ENCODE measurements around the gene LSS. TPM values are rescaled to one million over a fixed set of nuclear protein-coding genes. Genes with fewer than 3 reads are reported as not detected.

The LSS gene
- polyA plus RNA-seq, 2 donors = 41.9 to 57.6 TPM

DNA sequence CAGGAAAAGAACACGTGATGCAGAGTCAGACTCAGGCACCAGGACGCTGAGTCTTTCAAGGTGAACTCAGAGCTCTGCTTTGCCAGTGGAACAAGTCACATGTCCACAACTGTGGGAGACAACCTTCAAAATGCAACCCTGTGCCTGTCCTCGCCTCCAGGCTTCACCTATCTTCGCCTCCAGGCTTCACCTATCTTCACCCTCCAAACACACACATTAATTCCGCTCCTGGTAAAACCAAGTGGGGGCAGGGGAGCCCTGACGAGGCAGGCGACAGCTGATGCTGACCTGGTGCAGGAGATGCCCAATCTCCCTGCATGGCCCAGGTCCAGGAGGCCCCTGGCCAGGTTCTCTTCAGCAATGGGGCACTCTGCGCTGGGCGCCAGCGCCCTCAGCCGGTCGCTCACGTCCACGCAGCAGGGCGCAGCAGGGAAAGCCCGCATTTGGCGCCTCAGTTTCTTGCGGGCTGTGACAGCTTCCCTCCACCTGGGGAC lies 28.0 kb upstream of the LSS start:
- 93 to 95% methylated on average over 18 of the region's 18 CpGs for WGBS, 2 donors
- H3K36me3 ChIP-seq (ENCODE audit: control insufficient read depth in 2 of 2, insufficient read depth in 2 of 2, low read length in 1 of 2) = peaks cover 24 to 50% of the 10 kb centered on the region in 2 donors
- H3K9me3 ChIP-seq (ENCODE audit: control insufficient read depth in 2 of 2, insufficient read depth in 1 of 2, low read depth in 1 of 2, low read length in 1 of 2) = no peaks in the 10 kb centered on the region
- H3K27me3 ChIP-seq (ENCODE audit: control insufficient read depth in 1 of 2, insufficient read depth in 2 of 2, low read length in 2 of 2) = no peaks in the 10 kb centered on the region
- H3K4me3 ChIP-seq (ENCODE audit: low read depth in 1 of 2, low read length in 2 of 2) = no peak overlapping the region
- H3K4me1 ChIP-seq (ENCODE audit: control insufficient read depth in 2 of 2, insufficient read depth in 2 of 2, low read length in 1 of 2) = no peaks in the 10 kb centered on the region
- no peak overlapping the region for H3K27ac ChIP-seq (ENCODE audit: low read depth in 2 of 2, low read length in 1 of 2)

DNA sequence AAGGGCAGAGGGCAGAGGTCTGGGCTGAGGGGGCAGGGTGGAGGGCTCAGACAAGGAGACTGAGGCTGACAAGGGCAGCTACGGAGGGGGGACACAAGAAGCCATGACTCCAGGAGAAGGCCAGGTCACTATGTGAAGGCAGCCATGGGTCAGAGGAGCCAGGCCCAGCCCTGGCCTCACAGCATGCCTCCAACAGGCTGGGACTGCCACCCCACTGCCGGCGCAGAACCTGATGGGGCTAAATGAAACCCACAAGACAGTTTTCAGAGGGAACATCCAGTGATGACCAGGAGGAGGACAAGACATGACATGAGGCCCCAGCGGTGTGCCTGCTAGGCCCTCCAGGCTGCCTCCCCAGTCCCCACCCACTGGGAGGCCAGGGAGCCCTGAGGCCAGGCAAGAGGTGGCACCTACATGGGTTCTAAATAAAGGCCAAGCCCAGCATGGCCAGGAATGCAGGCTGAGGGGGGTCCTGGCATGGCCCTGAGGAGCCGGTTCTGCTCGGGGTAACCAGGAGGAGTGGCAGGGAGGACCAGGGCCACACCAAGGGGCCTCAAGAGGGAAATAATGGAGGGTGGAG lies 27.3 kb upstream of the LSS start:
- Histone ChIP-seq H3K27me3 (ENCODE audit: control insufficient read depth in 1 of 2, insufficient read depth in 2 of 2, low read length in 2 of 2) (no peaks in the 10 kb centered on the region), H3K4me3 (ENCODE audit: low read depth in 1 of 2, low read length in 2 of 2) (no peak overlapping the region), H3K9me3 (ENCODE audit: control insufficient read depth in 2 of 2, insufficient read depth in 1 of 2, low read depth in 1 of 2, low read length in 1 of 2) (no peaks in the 10 kb centered on the region), H3K4me1 (ENCODE audit: control insufficient read depth in 2 of 2, insufficient read depth in 2 of 2, low read length in 1 of 2) (no peaks in the 10 kb centered on the region), H3K36me3 (ENCODE audit: control insufficient read depth in 2 of 2, insufficient read depth in 2 of 2, low read length in 1 of 2) (peaks cover 22 to 45% of the 10 kb centered on the region in 2 donors), H3K27ac (ENCODE audit: low read depth in 2 of 2, low read length in 1 of 2) (no peak overlapping the region)
- WGBS, 2 donors = 93 to 96% methylated on average over 6 of the region's 6 CpGs

DNA sequence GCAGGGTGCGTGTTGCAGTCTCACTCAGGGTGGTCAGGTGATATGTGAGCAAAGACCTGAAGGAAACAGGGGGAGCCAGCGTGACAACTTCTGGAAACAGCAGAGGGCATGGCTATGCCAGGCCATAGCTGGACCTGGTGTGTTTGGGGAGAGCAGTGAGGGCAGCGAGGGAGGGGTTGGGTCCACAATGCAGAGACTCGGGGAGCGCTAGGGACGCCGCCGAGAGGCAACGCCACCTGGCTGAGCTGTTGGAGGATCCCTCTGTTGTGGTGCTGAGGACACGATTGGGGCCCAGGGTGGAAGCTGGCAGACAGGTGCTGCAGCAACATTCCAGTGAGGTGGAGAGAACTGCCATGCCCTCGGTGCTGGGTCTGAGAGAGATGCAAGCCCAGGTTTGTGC lies 26.6 kb upstream of the LSS start:
- Histone ChIP-seq H3K4me3 (ENCODE audit: low read depth in 1 of 2, low read length in 2 of 2) (no peak overlapping the region), H3K27me3 (ENCODE audit: control insufficient read depth in 1 of 2, insufficient read depth in 2 of 2, low read length in 2 of 2) (no peaks in the 10 kb centered on the region), H3K36me3 (ENCODE audit: control insufficient read depth in 2 of 2, insufficient read depth in 2 of 2, low read length in 1 of 2) (peaks cover 22 to 46% of the 10 kb centered on the region in 2 donors), H3K4me1 (ENCODE audit: control insufficient read depth in 2 of 2, insufficient read depth in 2 of 2, low read length in 1 of 2) (no peaks in the 10 kb centered on the region), H3K9me3 (ENCODE audit: control insufficient read depth in 2 of 2, insufficient read depth in 1 of 2, low read depth in 1 of 2, low read length in 1 of 2) (no peaks in the 10 kb centered on the region), H3K27ac (ENCODE audit: low read depth in 2 of 2, low read length in 1 of 2) (no peak overlapping the region)
- 92% methylated on average over 11 of the region's 11 CpGs for WGBS, 2 donors

DNA sequence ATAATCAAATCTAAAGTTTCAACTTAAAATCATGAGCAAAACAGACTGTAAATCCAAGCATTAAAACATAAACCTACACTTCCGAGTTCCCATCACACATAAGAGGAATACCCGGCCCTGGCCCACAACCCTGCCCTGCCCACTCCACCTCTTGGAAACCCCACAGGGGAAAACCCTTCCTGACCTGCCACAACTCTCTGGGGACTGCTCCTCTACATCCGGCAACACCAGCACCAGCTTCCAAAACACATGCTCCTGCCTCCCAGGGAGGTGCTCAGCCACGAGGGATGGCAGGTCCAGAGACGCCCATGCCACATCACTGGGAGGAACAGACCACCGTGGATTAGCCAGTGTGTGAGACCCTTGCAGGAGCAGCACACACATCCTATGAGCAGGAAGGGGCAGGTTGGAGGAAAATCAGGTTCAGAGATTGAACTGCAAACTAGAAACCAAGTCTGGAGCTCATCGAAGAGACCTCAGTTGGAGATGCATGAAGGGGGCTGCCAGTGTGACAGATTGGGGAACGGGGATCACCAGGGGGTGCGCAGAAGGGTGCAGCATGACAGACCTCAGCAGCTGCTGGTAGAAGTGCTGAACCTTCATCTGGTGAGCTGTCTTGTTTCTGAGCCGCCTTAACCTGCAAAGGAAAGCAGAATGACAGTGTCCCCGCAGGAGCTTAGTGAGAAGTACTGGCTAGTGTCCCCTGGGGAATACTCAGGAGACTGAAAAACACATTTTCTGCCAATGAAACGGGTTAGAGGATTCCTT lies 25.8 kb upstream of the LSS start:
- no peaks in the 10 kb centered on the region for H3K4me1 ChIP-seq (ENCODE audit: control insufficient read depth in 2 of 2, insufficient read depth in 2 of 2, low read length in 1 of 2)
- WGBS, 2 donors = 87 to 89% methylated on average over 12 of the region's 12 CpGs
- H3K36me3 ChIP-seq (ENCODE audit: control insufficient read depth in 2 of 2, insufficient read depth in 2 of 2, low read length in 1 of 2) = peaks cover 22 to 51% of the 10 kb centered on the region in 2 donors
- H3K9me3 ChIP-seq (ENCODE audit: control insufficient read depth in 2 of 2, insufficient read depth in 1 of 2, low read depth in 1 of 2, low read length in 1 of 2) = no peaks in the 10 kb centered on the region
- H3K27me3 ChIP-seq (ENCODE audit: control insufficient read depth in 1 of 2, insufficient read depth in 2 of 2, low read length in 2 of 2) = no peaks in the 10 kb centered on the region
- no peak overlapping the region for H3K27ac ChIP-seq (ENCODE audit: low read depth in 2 of 2, low read length in 1 of 2)
- H3K4me3 ChIP-seq (ENCODE audit: low read depth in 1 of 2, low read length in 2 of 2) = no peak overlapping the region

DNA sequence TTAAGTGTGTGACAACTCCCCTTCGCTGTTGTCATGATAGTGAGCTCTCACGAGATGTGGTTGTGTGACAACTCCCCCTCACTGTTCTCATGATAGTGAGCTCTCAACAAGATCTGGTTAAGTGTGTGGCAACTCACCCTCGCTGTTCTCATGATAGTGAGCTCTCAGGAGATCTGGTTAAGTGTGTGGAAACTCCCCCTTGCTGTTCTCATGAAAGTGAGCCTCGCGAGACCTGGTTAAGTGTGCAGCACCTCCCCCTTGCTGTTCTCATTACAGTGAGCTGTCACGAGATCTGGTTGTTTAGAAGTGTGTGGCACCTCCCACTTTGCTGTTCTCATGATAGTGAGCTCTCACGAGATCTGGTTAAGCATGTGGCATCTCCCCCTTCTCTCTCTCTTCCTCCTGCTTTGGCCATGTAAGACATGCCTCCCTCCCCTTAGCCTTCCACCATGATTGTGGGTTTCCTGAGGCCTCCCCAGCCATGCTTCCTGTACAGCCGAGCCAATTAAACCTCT lies 25.1 kb upstream of the LSS start:
- Histone ChIP-seq H3K27me3 (ENCODE audit: control insufficient read depth in 1 of 2, insufficient read depth in 2 of 2, low read length in 2 of 2) (no peaks in the 10 kb centered on the region), H3K36me3 (ENCODE audit: control insufficient read depth in 2 of 2, insufficient read depth in 2 of 2, low read length in 1 of 2) (peaks cover 22 to 52% of the 10 kb centered on the region in 2 donors), H3K27ac (ENCODE audit: low read depth in 2 of 2, low read length in 1 of 2) (no peak overlapping the region), H3K4me1 (ENCODE audit: control insufficient read depth in 2 of 2, insufficient read depth in 2 of 2, low read length in 1 of 2) (no peaks in the 10 kb centered on the region), H3K4me3 (ENCODE audit: low read depth in 1 of 2, low read length in 2 of 2) (no peak overlapping the region), H3K9me3 (ENCODE audit: control insufficient read depth in 2 of 2, insufficient read depth in 1 of 2, low read depth in 1 of 2, low read length in 1 of 2) (no peaks in the 10 kb centered on the region)
- WGBS, 2 donors = 75 to 79% methylated on average over 8 of the region's 8 CpGs

DNA sequence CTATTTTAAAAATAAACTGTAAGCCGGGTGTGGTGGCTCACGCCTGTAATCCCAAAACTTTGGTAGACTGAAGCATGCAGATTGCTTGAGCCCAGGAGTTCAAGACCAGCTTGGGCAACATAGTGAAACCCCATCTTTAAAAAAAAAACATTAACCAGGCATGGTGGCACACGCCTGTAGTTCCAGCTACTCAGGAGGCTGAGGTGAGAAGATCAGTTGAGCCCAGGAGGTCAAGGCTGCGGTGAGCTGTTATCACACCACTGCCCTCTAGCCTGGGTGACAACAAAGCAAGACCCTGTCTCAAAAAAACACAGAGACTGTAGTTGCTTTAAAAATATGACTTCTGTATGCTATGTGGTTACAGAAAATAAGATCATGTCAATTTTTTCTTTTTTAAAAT lies 24.3 kb upstream of the LSS start:
- no peaks in the 10 kb centered on the region for H3K4me1 ChIP-seq (ENCODE audit: control insufficient read depth in 2 of 2, insufficient read depth in 2 of 2, low read length in 1 of 2)
- no peak overlapping the region for H3K27ac ChIP-seq (ENCODE audit: low read depth in 2 of 2, low read length in 1 of 2)
- no peak overlapping the region for H3K4me3 ChIP-seq (ENCODE audit: low read depth in 1 of 2, low read length in 2 of 2)
- no peaks in the 10 kb centered on the region for H3K9me3 ChIP-seq (ENCODE audit: control insufficient read depth in 2 of 2, insufficient read depth in 1 of 2, low read depth in 1 of 2, low read length in 1 of 2)
- no peaks in the 10 kb centered on the region for H3K27me3 ChIP-seq (ENCODE audit: control insufficient read depth in 1 of 2, insufficient read depth in 2 of 2, low read length in 2 of 2)
- 89 to 90% methylated on average over 4 of the region's 4 CpGs for WGBS, 2 donors
- peaks cover 23 to 54% of the 10 kb centered on the region in 2 donors for H3K36me3 ChIP-seq (ENCODE audit: control insufficient read depth in 2 of 2, insufficient read depth in 2 of 2, low read length in 1 of 2)

DNA sequence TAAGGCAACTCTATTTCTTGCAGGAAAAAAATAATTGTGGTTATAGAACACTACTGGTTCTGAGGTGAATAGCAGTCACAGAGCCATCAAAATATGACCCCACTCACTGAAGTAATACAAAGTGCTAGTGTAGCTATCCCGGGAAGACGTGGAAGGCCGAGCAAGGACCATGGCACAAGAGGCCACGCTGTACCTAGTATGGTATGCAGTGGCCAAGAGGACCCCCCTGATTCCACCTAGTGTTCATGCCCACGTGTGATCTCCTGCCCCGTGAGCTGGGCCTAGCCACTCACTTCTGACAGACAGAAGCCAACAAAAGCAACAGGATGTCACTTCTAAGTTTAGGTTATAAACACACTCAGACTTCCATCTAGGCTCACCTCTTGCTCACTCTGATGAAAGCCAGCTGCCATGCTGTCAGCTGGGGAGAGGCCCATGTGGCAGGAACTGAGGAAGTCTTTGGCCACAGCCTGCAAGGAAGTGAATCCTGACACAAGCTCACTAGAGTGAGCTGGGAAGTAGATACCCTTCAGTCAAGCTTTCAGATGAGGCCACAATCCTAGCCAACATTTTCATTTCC lies 21.7 kb upstream of the LSS start:
- 81 to 89% methylated on average over 6 of the region's 6 CpGs for WGBS, 2 donors
- peaks cover 17 to 46% of the 10 kb centered on the region in 2 donors for H3K36me3 ChIP-seq (ENCODE audit: control insufficient read depth in 2 of 2, insufficient read depth in 2 of 2, low read length in 1 of 2)
- no peaks in the 10 kb centered on the region for H3K27me3 ChIP-seq (ENCODE audit: control insufficient read depth in 1 of 2, insufficient read depth in 2 of 2, low read length in 2 of 2)
- H3K4me3 ChIP-seq (ENCODE audit: low read depth in 1 of 2, low read length in 2 of 2) = no peak overlapping the region
- H3K4me1 ChIP-seq (ENCODE audit: control insufficient read depth in 2 of 2, insufficient read depth in 2 of 2, low read length in 1 of 2) = no peaks in the 10 kb centered on the region
- H3K9me3 ChIP-seq (ENCODE audit: control insufficient read depth in 2 of 2, insufficient read depth in 1 of 2, low read depth in 1 of 2, low read length in 1 of 2) = no peaks in the 10 kb centered on the region
- H3K27ac ChIP-seq (ENCODE audit: low read depth in 2 of 2, low read length in 1 of 2) = no peak overlapping the region

DNA sequence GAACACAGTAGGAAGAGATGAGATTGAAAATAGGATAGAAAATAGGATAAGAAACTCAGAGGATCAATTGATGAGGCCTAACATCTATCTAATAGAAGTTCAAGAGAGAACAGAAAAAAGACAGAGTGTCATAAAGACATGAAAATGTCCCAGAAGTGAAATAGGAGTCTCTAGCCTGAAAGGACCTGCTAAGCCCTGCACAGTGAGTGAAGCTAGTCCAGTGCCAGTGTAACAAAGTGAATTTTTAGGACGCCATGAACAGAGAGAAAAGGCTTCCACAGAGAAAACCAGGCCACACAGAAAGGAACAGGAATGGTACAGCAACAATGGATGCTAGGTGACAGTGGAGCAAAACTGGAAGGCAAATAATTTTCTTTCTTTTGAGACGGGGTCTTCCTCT lies 20.3 kb upstream of the LSS start:
- Histone ChIP-seq H3K9me3 (ENCODE audit: control insufficient read depth in 2 of 2, insufficient read depth in 1 of 2, low read depth in 1 of 2, low read length in 1 of 2) (no peaks in the 10 kb centered on the region), H3K27ac (ENCODE audit: low read depth in 2 of 2, low read length in 1 of 2) (no peak overlapping the region), H3K27me3 (ENCODE audit: control insufficient read depth in 1 of 2, insufficient read depth in 2 of 2, low read length in 2 of 2) (no peaks in the 10 kb centered on the region), H3K4me1 (ENCODE audit: control insufficient read depth in 2 of 2, insufficient read depth in 2 of 2, low read length in 1 of 2) (no peaks in the 10 kb centered on the region), H3K36me3 (ENCODE audit: control insufficient read depth in 2 of 2, insufficient read depth in 2 of 2, low read length in 1 of 2) (peaks cover 24 to 48% of the 10 kb centered on the region in 2 donors), H3K4me3 (ENCODE audit: low read depth in 1 of 2, low read length in 2 of 2) (no peak overlapping the region)
- 84 to 95% methylated on average over 2 of the region's 2 CpGs for WGBS, 2 donors

DNA sequence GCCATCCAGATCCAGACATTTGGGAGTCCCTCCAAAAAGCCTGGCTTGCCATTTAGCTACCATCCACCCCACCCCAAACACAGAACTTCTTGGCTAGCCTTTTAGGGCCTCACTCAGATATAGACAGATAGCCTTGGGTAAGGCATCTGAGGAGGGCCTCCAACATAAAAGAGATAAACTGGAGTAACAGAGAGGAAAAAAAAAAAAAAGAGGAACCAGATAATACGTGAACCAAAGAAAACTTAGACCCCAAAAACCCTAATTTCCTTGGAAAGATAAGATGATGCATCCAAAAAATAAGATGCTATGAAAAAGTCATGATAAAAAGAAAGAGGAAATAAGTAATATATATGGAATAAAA lies 19.8 kb upstream of the LSS start:
- Histone ChIP-seq H3K4me1 (ENCODE audit: control insufficient read depth in 2 of 2, insufficient read depth in 2 of 2, low read length in 1 of 2) (no peaks in the 10 kb centered on the region), H3K4me3 (ENCODE audit: low read depth in 1 of 2, low read length in 2 of 2) (no peak overlapping the region), H3K36me3 (ENCODE audit: control insufficient read depth in 2 of 2, insufficient read depth in 2 of 2, low read length in 1 of 2) (peaks cover 28 to 48% of the 10 kb centered on the region in 2 donors), H3K27me3 (ENCODE audit: control insufficient read depth in 1 of 2, insufficient read depth in 2 of 2, low read length in 2 of 2) (no peaks in the 10 kb centered on the region), H3K9me3 (ENCODE audit: control insufficient read depth in 2 of 2, insufficient read depth in 1 of 2, low read depth in 1 of 2, low read length in 1 of 2) (no peaks in the 10 kb centered on the region), H3K27ac (ENCODE audit: low read depth in 2 of 2, low read length in 1 of 2) (no peak overlapping the region)
- 85 to 100% methylated on average over 1 of the region's 1 CpG for WGBS, 2 donors
